Fibroblast of the aortic adventitia (primary cell): Measurements from ENCODE around the gene SETX. TPM values are rescaled to one million over a fixed set of nuclear protein-coding genes. Genes with fewer than 3 reads are reported as not detected.

Experiments
- DNase-seq: peaks from one replicate; pipeline ENCODE4 v3.0.0-alpha.2; 2010; ENCODE audit warnings: low read depth
- H3K4me3 ChIP-seq: 2 replicates; pipeline ENCODE4 v1.5.1; 2011; ENCODE audit warnings: low read depth, mild to moderate bottlenecking, control low read depth, low read length, moderate library complexity
- CTCF ChIP-seq: IDR thresholded peaks from 2 replicates; pipeline ENCODE4 v1.5.1; 2011; ENCODE audit warnings: mild to moderate bottlenecking, low read length, control low read depth, inconsistent platforms; ENCODE audit not compliant: insufficient read depth
- total RNA-seq: library from RNA; depleted of rRNA; stranded (reverse); fragments of >200 nt; gene quantifications from 2 replicates; pipeline ENCODE4 v1.2.3, GENCODE V29; 2012; ENCODE audit warnings: low replicate concordance

The SETX gene
- total RNA-seq, 1 donor, result 85.0 TPM

GRCh38 chr9:132334364-132334763, 20.4 kb downstream of the SETX start:
- no peak for DNase-seq
- no peak overlapping the region for H3K4me3 ChIP-seq
- TF ChIP-seq CTCF, result no peak

GRCh38 chr9:132333556-132333955, 21.2 kb downstream of the SETX start:
- no peak for DNase-seq
- H3K4me3 ChIP-seq, result no peak overlapping the region
- TF ChIP-seq CTCF, result no peak

- no peak overlapping the region for H3K4me3 ChIP-seq
- no peak for DNase-seq
- no peak for TF ChIP-seq CTCF
Observed at GRCh38 chr9:132328580-132328979, 26.2 kb downstream of the SETX start.

- TF ChIP-seq CTCF, result no peak
- no peak overlapping the region for H3K4me3 ChIP-seq
- no peak for DNase-seq
Observed at GRCh38 chr9:132327537-132327936, 27.2 kb downstream of the SETX start.

GRCh38 chr9:132324425-132324824, 30.4 kb downstream of the SETX start:
- no peak for DNase-seq
- no peak for TF ChIP-seq CTCF
- H3K4me3 ChIP-seq, result no peak overlapping the region

GRCh38 chr9:132319421-132320110, 35.2 kb downstream of the SETX start:
- DNase-seq, result peak; percentile 68
- no peak overlapping the region for H3K4me3 ChIP-seq
- TF ChIP-seq CTCF, result no peak

- DNase-seq, result no peak
- peak; percentile 24 for TF ChIP-seq CTCF
- H3K4me3 ChIP-seq, result no peak overlapping the region
Observed at GRCh38 chr9:132312873-132313272, 41.9 kb downstream of the SETX start.
